Panc1 (cell line): ENCODE data around the gene TSHZ2. TPM values are rescaled to one million over a fixed set of nuclear protein-coding genes. Genes with fewer than 3 reads are reported as not detected.

Experiments used
- ATAC-seq: fragments of 200-7000 bp; cut with Tn5 transposase; 2 replicates; pipeline ENCODE4 v1.9.1; 2020; ENCODE audit warnings: mild to moderate bottlenecking, moderate library complexity
- BruUV-seq: library from RNA; stranded (reverse); fragments of 400-500 nt; replicated peaks from 2 replicates; lab custom pipeline; 2021; lab: Mats Ljungman, UMichigan
- CTCF ChIA-PET: fragments of 300-600 bp; sonication (Branson Sonifier 250); formaldehyde crosslinking; loops from one replicate; lab custom pipeline; 2022; ENCODE audit warnings: antibody characterized with exemption; lab: Charles Lee
- POLR2A ChIA-PET: fragments of 300-600 bp; sonication (Branson Sonifier 250); formaldehyde crosslinking; loops from one replicate; lab custom pipeline; 2022; ENCODE audit warnings: antibody characterized with exemption; lab: Charles Lee
- DNase-seq: peaks from one replicate; pipeline ENCODE4 v3.0.0-alpha.2; 2010; ENCODE audit warnings: low read depth, low spot score
- H3K27ac ChIP-seq: 2 replicates; pipeline ENCODE4 v1.5.1; 2011; ENCODE audit warnings: mild to moderate bottlenecking, low read length, inconsistent platforms
- H3K27me3 ChIP-seq: fragments of 200-500 bp; sonication (Bioruptor generic); 2 replicates; pipeline ENCODE4 v1.6.0; 2014; ENCODE audit warnings: low read length, inconsistent platforms; ENCODE audit not compliant: control insufficient read depth, insufficient read depth
- H3K36me3 ChIP-seq: fragments of 200-500 bp; sonication (Bioruptor generic); 2 replicates; pipeline ENCODE4 v1.5.1; 2014; ENCODE audit warnings: inconsistent platforms, mild to moderate bottlenecking, low read length, moderate library complexity; ENCODE audit not compliant: control insufficient read depth, insufficient read depth
- H3K4me1 ChIP-seq: 2 replicates; pipeline ENCODE4 v1.5.1; 2011; ENCODE audit warnings: inconsistent platforms, mild to moderate bottlenecking, low read length, moderate library complexity; ENCODE audit not compliant: control insufficient read depth, insufficient read depth
- H3K4me3 ChIP-seq, 2 experiments: 2 replicates each; pipeline ENCODE4 v1.5.1; 2011 to 2012; ENCODE audit warnings: low read depth in 2 of 2, low read length in 2 of 2, mild to moderate bottlenecking in 2 of 2, inconsistent platforms in 1 of 2, moderate library complexity in 1 of 2
- H3K9me3 ChIP-seq: fragments of 200-500 bp; sonication (Bioruptor generic); 2 replicates; pipeline ENCODE4 v1.5.1; 2014; ENCODE audit warnings: low read depth, mild to moderate bottlenecking, inconsistent platforms, low read length, moderate library complexity; ENCODE audit not compliant: control insufficient read depth, insufficient read depth
- CTCF ChIP-seq: fragments of 450-650 bp; IDR thresholded peaks from 2 replicates; pipeline ENCODE4 v1.5.1; 2017; ENCODE audit warnings: mild to moderate bottlenecking
- POLR2AphosphoS5 ChIP-seq: IDR thresholded peaks from 2 replicates; pipeline ENCODE4 v1.6.1; 2012; ENCODE audit warnings: mild to moderate bottlenecking, low read depth, low read length, moderate library complexity
- REST ChIP-seq, 2 experiments: IDR thresholded peaks; 2 replicates each; pipeline ENCODE4 v1.6.1; 2011 to 2012; ENCODE audit warnings: low read depth in 2 of 2, control low read depth in 1 of 2, low read length in 1 of 2, mild to moderate bottlenecking in 1 of 2, moderate library complexity in 1 of 2; ENCODE audit not compliant: insufficient read depth in 1 of 2
- TCF7L2 ChIP-seq: IDR thresholded peaks from 2 replicates; pipeline ENCODE4 v1.6.1; 2011; ENCODE audit warnings: mild to moderate bottlenecking, low read depth, low read length, inconsistent platforms
- in situ Hi-C: cut with HindIII; loops from 2 replicates; pipeline ENCODE4 v1.10.0; 2016; ENCODE audit warnings: low sequenced_read_pairs, low pct_unique_long_range_greater_than_20kb
- intact Hi-C: fragments of 100-400 bp; cut with micrococcal nuclease; formaldehyde crosslinking; loops from one replicate; pipeline ENCODE4 v1.10.0; 2022; ENCODE audit not compliant: unreplicated experiment
- total RNA-seq: library from RNA; stranded (reverse); gene quantifications from one replicate; pipeline ENCODE4 v1.2.1, GENCODE V29; 2021; ENCODE audit not compliant: unreplicated experiment

TSHZ2 gene
- total RNA-seq, 1 experiment from 2014 or later = 0.36 TPM

- no TSS peak for BruUV-seq
- no peaks in the 10 kb centered on the region for H3K36me3 ChIP-seq
- ChIA-PET CTCF (interaction anchor here (0.7 kb wide), 1 partner anchor 206 kb away, joined by 7 read pairs; no protein-coding TSS in a partner anchor), POLR2A (no interaction called here)
- no peak overlapping the region for H3K4me3 ChIP-seq
- TF ChIP-seq REST (IDR thresholded peaks at IDR 0.05; ENCODE audit: insufficient read depth in 1 of 2, low read depth in 2 of 2, low read length in 1 of 2) (no peak), CTCF (no peak), POLR2AphosphoS5 (no peak)
- DNase-seq = peak; percentile 39
- no peak overlapping the region for H3K27ac ChIP-seq
- in situ Hi-C loops = no loop called here
- no peaks in the 10 kb centered on the region for H3K9me3 ChIP-seq
- intact Hi-C loops = no loop called here
- no peaks in the 10 kb centered on the region for H3K4me1 ChIP-seq
- H3K27me3 ChIP-seq = no peaks in the 10 kb centered on the region
- ATAC-seq = no peak
Observed at GRCh38 chr20:53080969-53081871, 109.1 kb downstream of the TSHZ2 start.

GRCh38 chr20:53081916-53082863, 110.0 kb downstream of the TSHZ2 start:
- Histone ChIP-seq H3K4me1 (no peaks in the 10 kb centered on the region), H3K4me3 (no peak overlapping the region), H3K27ac (no peak overlapping the region), H3K36me3 (no peaks in the 10 kb centered on the region), H3K9me3 (no peaks in the 10 kb centered on the region), H3K27me3 (no peaks in the 10 kb centered on the region)
- no peak for TF ChIP-seq TCF7L2
- POLR2A ChIA-PET = no interaction called here
- intact Hi-C loops = no loop called here
- CTCF ChIA-PET = interaction anchor here (0.7 kb wide), 1 partner anchor 207 kb away, joined by 7 read pairs; no protein-coding TSS in a partner anchor
- no peak for DNase-seq
- ATAC-seq = no peak
- in situ Hi-C loops = no loop called here
- no TSS peak for BruUV-seq
